GM18868 (cell line): ENCODE results near the gene MIDN.

Source experiments
- ATAC-seq: cut with Tn5 transposase; IDR thresholded peaks from one replicate; pipeline ENCODE4 v1.9.1; 2021; ENCODE audit warnings: mild to moderate bottlenecking, moderate library complexity; ENCODE audit not compliant: unreplicated experiment

Gene MIDN

GRCh38 chr19:1268226-1269064 is 20.1 kb downstream of the MIDN start:
- no peak for ATAC-seq

- ATAC-seq: peak; percentile 58
Observed at GRCh38 chr19:1269065-1269477, 20.7 kb downstream of the MIDN start, which contains the start of gene CIRBP. TSS of gene CIRBP (plus strand) at chr19:1269332. CDS start at chr19:1270934, 1,602 bp downstream.

- peak; percentile 27 for ATAC-seq
Observed at GRCh38 chr19:1269478-1270212, 21.3 kb downstream of the MIDN start.

GRCh38 chr19:1270213-1270853 is 21.9 kb downstream of the MIDN start:
- ATAC-seq: no peak

- ATAC-seq: no peak
Observed at GRCh38 chr19:1270854-1271527, 22.6 kb downstream of the MIDN start.

GRCh38 chr19:1271528-1272422 is 23.4 kb downstream of the MIDN start:
- ATAC-seq: no peak

- no peak for ATAC-seq
Observed at GRCh38 chr19:1272423-1273262, 24.3 kb downstream of the MIDN start.

GRCh38 chr19:1273263-1274041 is 25.1 kb downstream of the MIDN start:
- no peak for ATAC-seq

GRCh38 chr19:1274081-1274851 is 25.9 kb downstream of the MIDN start:
- ATAC-seq: no peak

GRCh38 chr19:1274852-1275259 is 26.5 kb downstream of the MIDN start:
- ATAC-seq: no peak

- peak; percentile 76 for ATAC-seq
Observed at GRCh38 chr19:1275260-1275975, 27.0 kb downstream of the MIDN start, which contains the start of gene FAM174C. TSS of gene FAM174C (plus strand) at chr19:1275530. CDS start at chr19:1275550, 20 bp downstream.

GRCh38 chr19:1275976-1276627 is 27.7 kb downstream of the MIDN start:
- ATAC-seq: no peak

- no peak for ATAC-seq
Observed at GRCh38 chr19:1276628-1277022, 28.2 kb downstream of the MIDN start.

- no peak for ATAC-seq
Observed at GRCh38 chr19:1277061-1277460, 28.7 kb downstream of the MIDN start.

- no peak for ATAC-seq
Observed at GRCh38 chr19:1278074-1278473, 29.7 kb downstream of the MIDN start.
